Measurements from ENCODE around the gene POLE.

DNA sequence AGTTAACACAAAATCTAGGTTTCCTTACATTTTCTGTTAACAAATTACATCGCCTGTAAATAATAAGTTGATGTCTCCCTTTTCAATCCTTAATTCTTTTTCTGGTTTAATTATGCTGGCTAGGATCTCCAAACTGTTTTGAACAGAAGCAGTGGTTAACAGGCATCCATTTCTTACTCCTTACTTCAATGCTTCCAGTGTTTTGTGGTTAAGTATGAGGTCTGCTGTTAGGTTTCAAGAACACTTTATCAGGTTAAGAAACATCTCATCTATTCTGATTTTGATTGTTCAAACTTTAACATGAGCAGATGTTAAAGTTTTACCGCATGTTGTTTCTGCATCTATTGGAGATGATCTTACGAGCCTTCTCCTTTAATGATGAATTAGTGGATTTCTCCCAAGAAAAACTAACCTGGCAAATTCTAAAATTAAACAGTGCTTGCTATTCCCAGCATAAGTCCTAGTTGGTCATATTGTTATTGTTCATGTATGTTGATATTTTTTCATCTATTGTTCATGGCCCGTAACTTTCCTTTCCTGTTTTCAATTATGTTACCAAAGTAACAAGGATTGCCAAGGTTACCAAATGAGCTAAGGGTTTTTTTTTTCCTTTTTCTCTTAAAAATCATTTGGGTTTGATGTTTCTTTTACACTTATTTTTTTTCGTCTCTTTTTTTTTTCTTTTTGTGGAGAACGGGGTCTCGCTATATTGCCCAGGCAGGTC is 33.4 kb downstream of the POLE start:
- TF ChIP-seq, protein P1, sequence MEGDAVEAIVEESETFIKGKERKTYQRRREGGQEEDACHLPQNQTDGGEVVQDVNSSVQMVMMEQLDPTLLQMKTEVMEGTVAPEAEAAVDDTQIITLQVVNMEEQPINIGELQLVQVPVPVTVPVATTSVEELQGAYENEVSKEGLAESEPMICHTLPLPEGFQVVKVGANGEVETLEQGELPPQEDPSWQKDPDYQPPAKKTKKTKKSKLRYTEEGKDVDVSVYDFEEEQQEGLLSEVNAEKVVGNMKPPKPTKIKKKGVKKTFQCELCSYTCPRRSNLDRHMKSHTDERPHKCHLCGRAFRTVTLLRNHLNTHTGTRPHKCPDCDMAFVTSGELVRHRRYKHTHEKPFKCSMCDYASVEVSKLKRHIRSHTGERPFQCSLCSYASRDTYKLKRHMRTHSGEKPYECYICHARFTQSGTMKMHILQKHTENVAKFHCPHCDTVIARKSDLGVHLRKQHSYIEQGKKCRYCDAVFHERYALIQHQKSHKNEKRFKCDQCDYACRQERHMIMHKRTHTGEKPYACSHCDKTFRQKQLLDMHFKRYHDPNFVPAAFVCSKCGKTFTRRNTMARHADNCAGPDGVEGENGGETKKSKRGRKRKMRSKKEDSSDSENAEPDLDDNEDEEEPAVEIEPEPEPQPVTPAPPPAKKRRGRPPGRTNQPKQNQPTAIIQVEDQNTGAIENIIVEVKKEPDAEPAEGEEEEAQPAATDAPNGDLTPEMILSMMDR (IDR thresholded peaks at IDR 0.05), result no peak
- no peak for TF ChIP-seq ZFX (IDR thresholded peaks at IDR 0.05; ENCODE audit: borderline replicate concordance)

All from 22Rv1 (cell line).